Medulla oblongata (tissue), 1 donor: Measurements from ENCODE around the gene CASTOR1.
A peak's percentile ranks its signal among the peaks of the same experiment; 100 is the strongest.

Experiments
- DNase-seq: peaks from one replicate; pipeline ENCODE4 v3.0.0-alpha.2; 2015; ENCODE audit errors: extremely low spot score

The CASTOR1 gene

DNA sequence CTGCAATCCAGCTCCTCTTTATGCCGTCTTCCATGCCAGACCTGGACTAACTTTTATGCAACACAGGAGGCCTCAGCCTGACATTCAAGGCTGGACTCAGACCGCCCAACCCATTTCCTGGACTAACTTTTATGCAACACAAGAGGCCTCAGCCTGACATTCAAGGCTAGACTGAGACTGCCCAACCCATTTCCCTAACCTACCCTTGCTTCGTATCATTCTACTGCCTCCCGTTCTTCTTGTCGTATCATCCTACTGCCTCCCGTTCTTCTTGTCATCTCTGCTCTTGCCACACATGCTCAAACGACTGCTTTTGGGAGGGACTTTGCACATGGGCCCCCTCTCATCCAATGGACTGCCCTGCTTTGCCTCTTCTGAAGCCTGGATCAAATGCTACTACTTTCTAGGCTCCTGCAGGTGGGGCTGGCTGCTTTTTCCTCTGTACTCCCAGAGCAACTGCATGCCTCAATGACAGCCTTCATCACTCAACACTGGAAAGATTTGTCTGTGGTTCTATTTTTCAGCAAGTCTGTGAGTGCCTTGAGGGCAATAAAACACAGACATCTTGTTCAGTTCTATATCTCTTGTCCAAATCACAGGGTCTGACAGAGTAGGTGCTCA is 29.6 kb upstream of the CASTOR1 start:
- no peak for DNase-seq

DNA sequence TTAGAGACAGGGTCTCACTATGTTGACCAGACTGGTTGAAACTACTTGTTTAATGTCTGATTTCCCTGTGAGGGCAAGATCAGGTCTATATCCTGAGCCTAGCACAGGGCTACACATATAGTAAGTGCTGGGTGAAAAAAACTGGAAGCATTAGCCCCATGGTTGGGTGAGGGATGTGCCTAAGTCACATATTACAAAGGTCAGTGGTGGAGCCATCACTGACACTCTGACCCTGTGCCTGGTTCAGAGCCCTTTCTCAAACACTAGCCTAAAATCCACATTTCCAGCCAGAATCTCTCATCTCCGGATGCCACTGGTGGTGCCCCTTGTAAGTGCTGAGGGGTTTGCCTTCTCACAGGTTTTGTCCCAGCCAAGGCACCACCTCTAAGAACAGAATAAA is 28.5 kb upstream of the CASTOR1 start:
- no peak for DNase-seq

DNA sequence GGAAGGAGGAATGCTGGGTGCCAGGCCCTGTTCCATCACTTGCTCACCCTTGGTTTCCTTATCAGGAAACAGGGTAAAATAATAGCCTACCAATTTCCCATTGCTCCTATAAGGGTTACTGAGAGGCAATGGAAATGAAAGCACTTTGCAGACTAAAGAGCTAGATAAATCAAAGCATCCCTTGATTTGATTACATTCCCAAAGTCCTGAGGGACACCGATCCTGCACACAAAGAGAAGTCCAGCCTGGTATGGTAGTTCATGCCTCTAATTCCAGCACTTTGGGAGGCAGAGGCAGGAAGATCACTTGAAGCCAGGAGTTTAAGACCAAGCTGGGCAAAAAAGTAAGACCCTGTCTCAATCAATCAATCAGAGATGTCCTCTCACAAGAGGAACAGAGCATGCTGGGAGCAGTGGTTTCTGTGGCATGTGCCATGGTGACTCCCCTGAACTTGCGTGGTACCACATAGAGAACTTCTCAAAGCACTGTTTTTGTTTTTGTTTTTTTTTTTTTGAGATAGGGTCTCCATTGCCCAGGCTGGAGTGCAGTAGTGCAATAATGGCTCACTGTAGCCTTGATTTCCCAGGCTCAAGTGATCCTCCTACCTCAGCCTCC is 26.8 kb upstream of the CASTOR1 start:
- no peak for DNase-seq

DNA sequence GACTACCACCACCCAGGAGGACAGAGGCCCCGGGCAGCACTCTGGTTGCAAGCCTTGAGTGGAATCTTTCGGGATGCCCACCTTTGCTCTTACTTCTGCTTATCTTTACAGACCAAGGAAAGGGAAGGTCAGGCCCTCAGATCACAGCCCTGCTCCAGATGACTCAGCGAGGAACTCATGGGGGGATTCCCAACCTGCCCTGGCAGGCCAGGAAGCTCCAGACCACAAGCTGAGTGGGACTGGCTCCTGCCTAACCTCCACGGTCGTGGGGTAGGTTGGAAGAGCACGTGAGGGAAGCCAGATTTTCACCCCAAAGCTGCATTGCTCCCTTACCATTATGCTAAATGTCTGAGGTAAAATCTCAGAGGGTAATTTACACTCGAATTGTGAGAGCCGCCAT is 25.6 kb upstream of the CASTOR1 start:
- DNase-seq = no peak

DNA sequence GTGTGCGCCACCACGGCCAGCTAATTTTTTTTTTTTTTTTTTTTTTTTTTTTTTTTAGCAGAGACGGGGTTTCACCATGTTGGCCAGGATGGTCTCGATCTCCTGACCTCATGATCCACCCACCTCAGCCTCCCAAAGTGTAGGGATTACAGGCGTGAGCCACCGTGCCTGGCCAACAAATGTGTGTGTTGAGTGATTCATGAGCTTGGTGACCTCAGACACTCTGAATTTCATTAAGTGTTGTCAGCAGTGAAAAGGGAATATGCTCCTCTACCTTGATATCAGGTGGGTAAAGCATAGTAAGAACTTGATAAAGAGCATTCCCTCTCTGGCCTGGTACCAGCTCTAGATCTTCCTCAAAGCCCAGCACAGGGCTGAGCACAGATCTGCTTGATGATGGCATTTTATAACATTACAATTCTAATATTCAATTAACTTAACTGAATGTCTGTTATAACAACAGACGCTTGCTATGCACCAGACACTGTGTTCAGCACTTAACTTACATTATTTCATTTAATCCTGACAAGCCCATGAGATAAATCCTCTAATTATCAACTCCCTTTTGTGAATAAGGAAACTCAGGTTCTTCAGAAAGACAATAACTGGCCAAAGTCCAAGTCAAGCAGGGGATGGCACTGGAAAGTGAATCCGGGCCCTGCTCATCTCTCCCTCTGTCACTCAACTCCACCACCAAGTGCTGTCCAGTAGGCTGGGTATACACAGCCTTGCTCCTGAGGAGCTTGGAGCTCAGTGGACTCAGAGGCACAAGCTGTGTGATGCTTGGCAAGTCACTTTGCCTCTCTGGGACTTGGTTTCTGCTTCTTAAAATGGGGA is 24.4 kb upstream of the CASTOR1 start:
- no peak for DNase-seq

DNA sequence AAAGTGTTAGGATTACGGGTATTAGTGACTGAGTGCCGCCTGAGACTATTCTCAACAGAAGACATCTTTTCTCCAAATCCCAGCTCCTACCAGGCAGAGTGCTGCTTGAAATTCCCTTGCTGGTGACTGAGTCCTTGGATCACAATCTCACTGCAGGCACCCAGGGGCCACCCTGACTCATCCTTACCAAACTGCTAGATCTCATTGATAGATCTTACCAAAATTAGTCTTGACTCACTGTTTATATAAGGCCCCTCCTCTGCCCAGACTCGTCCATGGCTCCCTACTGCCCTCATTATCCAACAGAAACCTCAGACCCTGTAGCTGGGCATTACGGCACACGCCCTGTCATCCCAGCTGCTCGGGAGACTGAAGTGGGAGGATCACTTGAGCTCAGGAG is 22.7 kb upstream of the CASTOR1 start:
- no peak for DNase-seq

DNA sequence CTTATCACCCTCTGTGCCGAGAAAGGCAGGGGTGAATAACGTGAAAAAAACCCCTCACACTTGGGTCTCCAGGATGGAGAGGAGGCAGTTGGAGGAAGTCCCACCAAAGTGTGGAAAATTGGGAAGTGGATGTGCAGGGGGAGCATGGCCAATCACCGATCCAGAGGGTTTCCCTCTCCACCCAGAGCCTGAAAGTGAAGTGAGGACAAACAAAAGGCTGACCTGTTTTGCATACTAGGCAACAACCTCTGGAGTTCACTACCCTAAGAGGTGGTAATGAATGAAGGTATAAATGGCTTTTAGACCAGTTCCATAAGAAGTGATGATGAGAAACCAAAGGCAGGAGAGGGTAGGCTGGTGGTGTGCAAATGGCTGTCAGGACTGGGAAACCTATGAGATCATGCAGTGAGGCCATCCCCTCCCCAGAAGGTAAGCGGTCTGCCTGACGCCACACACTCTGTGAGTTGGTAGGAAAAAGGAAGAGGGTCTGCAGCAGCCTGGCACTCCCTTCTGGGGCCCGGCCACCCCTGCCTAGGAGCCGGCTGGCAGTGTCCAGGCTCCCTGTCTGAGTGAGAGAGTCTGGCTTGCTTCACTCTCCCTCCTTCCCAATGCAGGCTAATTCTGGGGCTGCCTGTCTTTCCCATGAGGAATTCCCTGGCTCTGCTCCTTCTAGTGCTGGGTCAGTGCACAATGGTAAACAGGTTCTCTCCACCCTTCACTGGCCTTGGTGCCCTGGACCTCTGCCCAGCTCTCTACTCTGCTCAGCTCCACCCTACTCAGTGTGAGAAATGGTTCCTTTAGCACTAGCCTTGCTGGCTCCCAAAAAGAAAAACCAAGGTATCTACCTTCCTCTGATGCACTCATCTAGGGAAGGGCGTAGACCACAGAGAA is 21.8 kb upstream of the CASTOR1 start:
- DNase-seq = peak; percentile 54

DNA sequence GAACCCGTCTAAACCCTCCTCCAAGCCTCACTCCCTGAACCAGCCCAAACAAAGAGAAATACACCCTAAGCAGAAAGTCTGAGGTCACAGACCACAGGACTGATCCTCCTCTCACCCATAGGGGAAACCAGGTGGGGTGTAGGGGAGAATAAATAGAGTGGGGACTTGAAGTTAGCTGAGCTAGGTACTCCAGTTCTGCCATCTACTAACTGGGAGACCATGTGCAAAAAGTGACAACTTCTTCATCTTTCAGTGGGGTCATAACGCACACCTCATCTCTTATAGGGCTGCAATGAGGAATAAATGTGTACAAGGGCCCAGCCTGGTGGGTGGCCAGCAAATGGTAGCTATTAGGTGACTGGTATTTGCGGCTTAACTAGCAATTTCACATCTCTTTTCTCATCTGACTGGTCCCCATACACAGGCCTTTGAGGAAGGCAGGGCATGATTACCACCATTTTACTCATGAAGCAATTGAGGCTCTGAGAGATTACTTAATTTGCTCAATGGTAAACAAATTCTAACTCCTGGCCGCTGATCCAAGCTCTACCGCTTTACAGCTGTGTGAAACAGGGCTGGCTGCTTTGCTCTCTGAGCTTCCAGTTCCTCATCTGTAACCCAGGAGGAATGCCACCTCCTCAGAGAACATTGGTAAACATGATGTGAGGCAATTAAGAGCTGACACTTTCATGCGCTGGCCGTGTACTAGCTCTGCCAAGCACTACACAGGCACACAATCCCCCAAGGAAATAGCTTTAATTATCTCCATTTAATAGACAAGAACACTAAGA is 20.8 kb upstream of the CASTOR1 start:
- DNase-seq = no peak

DNA sequence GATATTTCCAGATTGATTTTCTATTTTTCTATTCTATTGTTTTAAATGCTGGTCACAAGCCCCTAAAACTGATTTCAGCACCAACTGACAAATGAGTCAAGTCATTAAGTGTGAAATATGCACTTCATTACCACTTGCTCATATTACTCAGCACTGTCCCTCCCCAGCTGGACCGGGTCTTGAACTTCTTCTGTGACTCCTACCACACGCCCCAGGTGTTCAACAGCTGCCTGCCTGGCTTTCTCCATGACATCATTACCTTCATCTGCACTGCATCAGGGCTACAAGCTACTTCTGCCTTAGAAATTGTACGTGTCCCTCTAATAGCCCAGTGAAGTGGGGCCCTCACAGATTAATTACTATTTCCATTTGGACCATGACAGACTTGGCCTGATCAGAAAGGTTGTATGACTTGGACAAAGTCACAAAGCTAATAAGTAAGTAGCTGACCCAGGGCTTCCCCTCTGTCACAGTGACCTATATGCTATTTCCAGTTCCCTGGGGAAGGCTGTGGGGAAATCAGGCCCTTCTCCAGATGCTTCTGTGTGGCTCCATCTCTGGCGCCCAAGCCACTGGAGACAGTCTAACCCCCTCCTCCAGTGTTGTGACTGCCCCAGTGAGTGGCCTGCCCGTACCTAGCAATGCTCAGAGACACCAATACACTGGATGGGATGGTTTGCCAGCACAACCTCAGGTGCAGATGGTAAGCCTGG is 19.4 kb upstream of the CASTOR1 start:
- DNase-seq = no peak

DNA sequence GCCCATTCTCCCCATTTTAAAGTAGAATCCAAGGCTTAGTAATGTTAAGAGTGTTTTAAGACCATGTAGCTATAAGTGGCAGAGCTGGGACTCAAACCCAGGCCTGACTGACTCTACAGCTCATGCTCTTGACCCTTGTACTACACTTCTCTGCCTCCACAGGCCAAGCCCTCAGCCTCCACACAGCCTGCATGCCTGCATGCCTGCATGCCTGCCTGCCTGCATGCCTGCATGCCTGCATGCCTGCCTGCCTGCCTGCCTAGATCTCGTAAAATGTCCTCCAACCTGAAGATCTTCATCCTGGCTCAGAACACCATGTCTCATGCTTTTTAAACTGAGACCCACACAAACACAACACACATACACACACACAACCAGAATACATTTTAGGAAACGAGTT is 18.8 kb upstream of the CASTOR1 start:
- no peak for DNase-seq

DNA sequence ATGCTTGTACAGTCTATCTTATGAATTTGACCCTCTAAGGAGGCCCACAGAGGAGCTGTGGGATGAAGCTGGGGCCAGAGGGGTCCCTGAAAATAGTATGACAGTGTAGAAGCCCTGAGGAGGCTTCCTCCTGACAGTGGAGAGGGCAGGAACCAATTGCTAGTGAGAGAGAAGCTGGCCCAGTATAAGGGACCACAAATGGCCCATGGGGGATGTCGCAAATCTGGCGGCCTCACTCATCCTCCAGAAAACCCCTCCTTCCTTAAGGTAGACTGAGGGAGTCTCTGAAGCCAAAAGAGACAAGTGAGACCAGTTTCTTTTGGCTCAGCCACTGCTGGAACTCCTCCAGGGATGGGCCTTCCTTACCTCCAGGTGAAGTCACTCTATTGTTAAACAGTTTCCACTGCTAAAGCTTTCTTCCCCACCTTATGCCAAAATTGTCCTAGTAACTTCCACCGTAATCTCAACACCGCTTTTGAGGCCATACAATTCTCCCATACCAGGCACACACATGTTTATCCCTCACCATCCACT is 17.8 kb upstream of the CASTOR1 start:
- DNase-seq = no peak

DNA sequence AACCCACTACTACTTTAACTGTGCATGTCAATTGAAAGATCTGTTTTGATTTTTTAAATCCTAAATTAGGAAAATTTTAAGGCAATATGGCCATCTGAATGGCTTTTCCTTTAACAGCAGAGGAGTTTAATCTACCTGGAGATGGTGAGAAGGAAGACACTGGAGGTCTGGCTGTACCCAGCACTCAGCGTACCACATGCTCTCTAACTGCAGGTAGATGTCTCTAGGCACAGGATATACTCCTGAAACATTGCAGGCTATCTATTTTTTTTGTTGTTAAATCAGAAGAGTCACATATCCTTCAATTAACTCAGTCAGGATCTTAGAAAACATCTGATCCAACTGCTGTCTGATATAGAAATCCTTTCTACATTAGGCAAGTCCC is 17.3 kb upstream of the CASTOR1 start:
- DNase-seq = no peak

DNA sequence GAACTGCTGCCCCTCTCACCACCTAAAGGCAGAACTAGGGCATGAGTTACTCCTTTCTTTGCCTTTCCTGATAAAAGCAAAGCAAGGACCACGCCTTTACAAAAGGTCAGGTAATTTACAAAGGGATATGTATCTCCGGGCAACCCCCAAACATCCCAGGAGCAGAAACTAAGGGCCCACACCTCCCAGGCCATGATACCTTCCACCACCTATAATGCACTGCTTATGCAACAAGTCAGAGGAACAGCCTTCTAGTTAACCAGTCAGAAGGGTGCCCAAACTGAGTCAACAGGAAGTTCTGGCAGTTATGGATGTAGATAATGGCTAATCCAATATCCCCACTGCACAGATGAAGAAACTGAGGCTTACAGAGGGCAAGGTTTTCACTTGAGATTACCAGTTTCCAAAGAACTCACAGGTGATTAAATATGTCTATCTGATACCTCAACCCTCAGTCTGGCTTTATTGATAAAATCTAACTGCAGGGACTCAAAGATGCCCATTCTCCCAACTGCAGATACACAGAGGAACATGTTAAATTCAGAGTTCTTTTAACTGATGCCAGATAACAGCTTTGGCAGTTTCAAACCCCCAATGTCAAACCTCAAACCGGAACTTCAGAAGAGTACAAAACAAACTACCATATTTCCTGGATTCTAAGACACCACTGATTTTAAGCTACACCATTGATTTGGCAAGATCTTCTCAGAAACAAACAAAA is 16.8 kb upstream of the CASTOR1 start:
- DNase-seq = no peak

DNA sequence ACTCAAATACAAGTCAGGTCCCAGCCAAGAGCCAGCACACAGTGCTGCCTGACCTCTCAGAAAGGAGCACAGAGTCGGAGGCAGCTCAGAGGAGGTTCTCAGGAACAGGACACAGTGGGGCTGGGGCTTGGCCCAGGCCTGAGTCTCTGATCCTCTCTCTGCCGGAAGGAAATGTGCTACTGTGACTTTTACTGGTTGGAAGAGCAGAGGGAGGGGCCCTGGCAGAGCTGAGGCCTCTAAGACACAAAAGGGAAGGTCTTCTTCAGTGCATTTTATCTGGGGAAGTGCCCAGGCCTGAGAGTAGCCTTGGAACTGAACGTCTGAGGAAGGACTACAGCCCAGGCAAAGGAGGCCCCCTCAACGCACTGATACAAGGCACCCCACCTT is 16.2 kb upstream of the CASTOR1 start:
- peak; percentile 75 for DNase-seq

DNA sequence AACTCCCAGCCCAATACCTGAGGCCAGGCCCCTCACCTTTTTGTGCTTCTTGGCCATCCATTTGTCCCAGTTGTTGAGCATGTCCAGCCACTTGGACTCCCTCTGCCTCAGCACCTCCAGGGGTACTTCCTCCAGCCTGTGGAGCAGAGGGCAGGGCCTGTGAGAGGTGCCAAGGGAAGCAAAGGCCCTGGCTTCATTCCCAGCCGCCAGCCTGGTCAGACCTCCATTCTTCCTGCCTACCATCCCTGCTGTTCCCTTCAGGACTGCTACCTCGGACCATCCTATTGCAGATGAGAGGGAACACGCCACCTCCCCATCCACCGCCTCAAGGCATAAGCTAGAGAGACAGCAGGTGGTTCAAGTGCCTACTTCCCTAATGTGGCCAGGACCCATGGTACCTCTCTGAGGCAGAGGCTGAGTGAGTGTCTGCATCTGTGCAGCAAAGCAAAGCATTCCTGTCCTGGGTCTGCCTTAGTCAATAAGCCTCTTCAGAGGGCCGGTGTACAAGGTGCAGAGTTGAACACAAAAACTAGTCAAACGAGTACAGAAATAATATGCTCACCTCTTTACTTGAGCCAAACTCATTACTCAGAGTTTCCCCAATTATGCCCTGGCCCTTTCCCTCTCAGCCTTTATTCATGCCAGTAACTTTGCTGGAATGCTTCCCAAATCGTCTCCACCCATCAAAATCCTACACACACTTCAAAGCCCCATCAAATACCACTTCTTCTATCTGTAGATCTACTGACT is 15.4 kb upstream of the CASTOR1 start:
- no peak for DNase-seq

DNA sequence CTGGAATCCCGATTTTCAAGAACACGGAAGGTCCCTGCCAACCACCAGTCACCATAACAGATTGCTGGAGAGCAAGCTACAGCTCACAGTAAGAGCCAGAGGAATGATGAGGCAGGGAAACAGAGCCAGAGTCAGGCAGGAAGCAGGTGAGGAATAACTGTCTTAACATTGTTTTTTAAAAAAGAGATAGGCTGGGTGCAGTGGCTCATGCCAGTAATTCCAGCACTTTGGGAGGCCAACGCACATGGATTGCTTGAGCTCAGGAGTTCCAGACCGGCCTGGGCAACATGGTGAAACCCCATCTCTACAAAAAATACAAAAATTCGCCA is 13.5 kb upstream of the CASTOR1 start:
- no peak for DNase-seq

DNA sequence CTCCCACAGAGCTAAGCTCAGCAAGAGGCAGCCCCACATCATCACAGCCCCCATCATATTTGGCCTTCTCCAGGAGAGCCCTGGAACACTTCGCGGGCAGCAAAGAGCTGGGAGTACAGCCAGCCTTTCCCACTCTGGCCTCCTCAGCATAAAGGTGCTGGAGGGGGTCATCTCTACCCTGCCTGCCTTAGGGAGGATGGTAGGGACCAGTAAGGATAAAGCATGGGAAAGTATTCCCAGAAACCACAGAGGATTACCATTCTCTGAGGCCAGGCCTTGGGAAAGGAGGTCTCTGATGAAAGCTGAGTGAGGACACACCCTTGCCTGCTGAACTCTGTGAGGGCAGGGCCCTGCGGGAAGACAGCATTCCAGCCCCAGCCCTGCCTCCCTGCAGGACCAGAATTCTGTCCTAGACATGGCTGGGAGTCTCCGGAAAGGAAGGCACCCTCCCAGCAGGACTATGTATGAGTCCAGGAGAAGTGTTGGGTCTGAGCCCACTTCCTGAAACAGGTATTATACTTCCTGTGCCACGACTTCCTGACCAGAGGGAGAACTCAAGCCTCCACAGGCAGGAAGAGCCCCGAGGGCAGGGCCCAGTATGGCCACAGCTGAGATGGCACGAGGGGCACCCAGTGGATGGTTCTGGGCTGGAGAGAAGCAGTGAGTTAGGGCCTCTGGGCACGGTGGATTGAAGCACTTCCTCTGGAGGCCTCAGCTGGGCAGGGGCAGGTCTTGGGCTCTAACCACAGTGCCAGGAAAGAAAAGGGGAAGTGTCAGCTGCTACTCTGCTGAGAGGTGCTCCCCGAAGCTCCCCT is 12.9 kb upstream of the CASTOR1 start:
- DNase-seq = peak; percentile 71

DNA sequence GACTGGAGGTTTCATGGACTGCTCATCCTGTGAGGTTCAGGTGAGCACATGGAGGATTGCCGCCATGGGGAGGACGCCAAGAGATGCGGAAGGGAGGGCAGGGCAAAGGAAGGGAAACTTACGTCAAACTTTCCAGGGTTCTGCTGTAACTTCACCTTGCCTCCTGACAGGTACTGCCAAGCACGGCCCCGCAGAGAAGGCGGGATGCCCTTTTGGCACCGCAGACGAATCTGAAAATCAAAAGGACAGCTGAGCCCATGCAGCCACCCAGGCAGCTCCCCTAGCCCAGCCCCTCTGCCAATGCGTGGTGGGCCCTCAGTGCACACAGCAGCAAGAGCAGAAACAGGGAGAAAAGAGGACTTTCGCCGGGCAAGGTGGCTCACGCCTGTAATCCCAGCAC is 10.0 kb upstream of the CASTOR1 start:
- no peak for DNase-seq
